Hepatocyte (in vitro differentiated cells): ENCODE measurements around the gene MGME1. TPM values are rescaled to one million over a fixed set of nuclear protein-coding genes. Genes with fewer than 3 reads are reported as not detected.

ENCODE experiments used
- DNase-seq: peaks from one replicate; pipeline ENCODE4 v3.0.0-alpha.2; 2016; ENCODE audit warnings: low spot score
- H2AFZ ChIP-seq: fragments of 200-600 bp; sonication (generic); 2 replicates; pipeline ENCODE4 v1.6.0; 2016; ENCODE audit warnings: antibody characterized with exemption, mild to moderate bottlenecking
- H3K27ac ChIP-seq: fragments of 200-600 bp; sonication (generic); 2 replicates; pipeline ENCODE4 v1.5.1; 2016; ENCODE audit warnings: mild to moderate bottlenecking
- H3K27me3 ChIP-seq: fragments of 200-600 bp; sonication (generic); 2 replicates; pipeline ENCODE4 v1.6.1; 2016
- H3K36me3 ChIP-seq: fragments of 200-600 bp; sonication (generic); replicated peaks from 2 replicates; pipeline ENCODE4 v1.5.1; 2016; ENCODE audit warnings: low read depth; ENCODE audit not compliant: insufficient read depth
- H3K4me1 ChIP-seq: fragments of 200-600 bp; sonication (generic); 2 replicates; pipeline ENCODE4 v1.5.1; 2016; ENCODE audit warnings: mild to moderate bottlenecking, moderate library complexity; ENCODE audit not compliant: insufficient read depth
- H3K4me2 ChIP-seq: fragments of 200-600 bp; sonication (generic); 2 replicates; pipeline ENCODE4 v1.6.0; 2016
- H3K4me3 ChIP-seq: fragments of 200-600 bp; sonication (generic); 2 replicates; pipeline ENCODE4 v1.5.1; 2016; ENCODE audit warnings: mild to moderate bottlenecking
- H3K79me2 ChIP-seq: fragments of 200-600 bp; sonication (generic); 2 replicates; pipeline ENCODE4 v1.6.0; 2017; ENCODE audit warnings: mild to moderate bottlenecking
- H3K9me2 ChIP-seq: fragments of 200-600 bp; sonication (generic); replicated peaks from 2 replicates; pipeline ENCODE4 v1.6.0; 2017; ENCODE audit warnings: mild to moderate bottlenecking; ENCODE audit not compliant: insufficient read depth
- H3K9me3 ChIP-seq: fragments of 200-600 bp; sonication (generic); 2 replicates; pipeline ENCODE4 v1.5.1; 2016; ENCODE audit warnings: low read depth, mild to moderate bottlenecking
- H4K20me1 ChIP-seq: fragments of 200-600 bp; sonication (generic); 2 replicates; pipeline ENCODE4 v1.6.0; 2016; ENCODE audit warnings: mild to moderate bottlenecking; ENCODE audit not compliant: insufficient read depth, poor library complexity, severe bottlenecking
- CTCF ChIP-seq: fragments of 200-600 bp; sonication (generic); IDR thresholded peaks from 2 replicates; pipeline ENCODE4 v1.5.1; 2016; ENCODE audit warnings: antibody characterized with exemption, mild to moderate bottlenecking; ENCODE audit not compliant: poor library complexity
- EZH2 ChIP-seq: fragments of 200-600 bp; sonication (generic); IDR thresholded peaks from 2 replicates; pipeline ENCODE4 v1.6.1; 2016; ENCODE audit warnings: antibody characterized with exemption, mild to moderate bottlenecking, borderline replicate concordance
- EZH2phosphoT487 ChIP-seq: fragments of 200-600 bp; sonication (generic); IDR thresholded peaks from one replicate; pipeline ENCODE4 v1.6.1; 2018; ENCODE audit warnings: antibody characterized with exemption, mild to moderate bottlenecking, low read depth, moderate library complexity; ENCODE audit not compliant: unreplicated experiment, severe bottlenecking
- WGBS: methylation state at CpG from one replicate; pipeline ENCODE4 v1.1.6; 2016; ENCODE audit warnings: low lambda C conversion rate; ENCODE audit errors: missing lambda C conversion rate; 5-methylcytosine and 5-hydroxymethylcytosine counted together
- polyA plus RNA-seq: library from polyadenylated mRNA; unstranded; fragments of >200 nt; fragmentation: Nextera tagmentation; extraction: Ambion mirVana; gene quantifications from 2 replicates; pipeline ENCODE4 v1.2.1, GENCODE V29; 2016
- total RNA-seq: library from RNA; depleted of rRNA; stranded (reverse); fragments of >200 nt; gene quantifications from 2 replicates; pipeline ENCODE4 v1.2.3, GENCODE V29; 2014

Gene MGME1
- total and polyA plus RNA-seq, 2 experiments from 2014 or later: 15.7 to 17.9 TPM

GRCh38 chr20:18001131-18001921 is 32.5 kb downstream of the MGME1 start:
- peak overlapping the region; percentile 51 for H3K27ac ChIP-seq
- H3K4me3 ChIP-seq: no peak overlapping the region
- no peaks in the 10 kb centered on the region for H3K9me2 ChIP-seq
- peaks cover 21% of the 10 kb centered on the region for H3K4me1 ChIP-seq
- DNase-seq: peak; percentile 71
- 69% methylated on average over 10 of the region's 10 CpGs for WGBS
- H3K9me3 ChIP-seq: no peaks in the 10 kb centered on the region
- H2AFZ ChIP-seq: no peak overlapping the region
- H3K4me2 ChIP-seq: no peak overlapping the region
- TF ChIP-seq EZH2phosphoT487: no peak
- TF ChIP-seq EZH2: no peak
- no peak for TF ChIP-seq CTCF
- H3K79me2 ChIP-seq: no peaks in the 10 kb centered on the region
- H3K36me3 ChIP-seq: no peaks in the 10 kb centered on the region
- H4K20me1 ChIP-seq: no peaks in the 10 kb centered on the region
- no peaks in the 10 kb centered on the region for H3K27me3 ChIP-seq

- no peak overlapping the region for H2AFZ ChIP-seq
- WGBS: 52% methylated on average over 5 of the region's 5 CpGs
- no peak overlapping the region for H3K27ac ChIP-seq
- H3K4me1 ChIP-seq: peaks cover 38% of the 10 kb centered on the region
- H3K79me2 ChIP-seq: no peaks in the 10 kb centered on the region
- H3K4me3 ChIP-seq: no peak overlapping the region
- H3K4me2 ChIP-seq: no peak overlapping the region
- DNase-seq: no peak
- H3K9me2 ChIP-seq: no peaks in the 10 kb centered on the region
- no peaks in the 10 kb centered on the region for H3K27me3 ChIP-seq
- no peaks in the 10 kb centered on the region for H4K20me1 ChIP-seq
- no peaks in the 10 kb centered on the region for H3K9me3 ChIP-seq
- TF ChIP-seq CTCF (no peak), EZH2phosphoT487 (no peak), EZH2 (no peak)
- no peaks in the 10 kb centered on the region for H3K36me3 ChIP-seq
These were observed 35.1 kb downstream of the MGME1 start for GRCh38 chr20:18003897-18004296.

- H3K9me2 ChIP-seq: no peaks in the 10 kb centered on the region
- no peak for DNase-seq
- H3K27ac ChIP-seq: peak overlapping the region; percentile 15
- H2AFZ ChIP-seq: no peak overlapping the region
- H3K4me1 ChIP-seq: peaks cover 41% of the 10 kb centered on the region
- no peaks in the 10 kb centered on the region for H3K27me3 ChIP-seq
- no peaks in the 10 kb centered on the region for H4K20me1 ChIP-seq
- no peak overlapping the region for H3K4me3 ChIP-seq
- no peaks in the 10 kb centered on the region for H3K36me3 ChIP-seq
- no peak overlapping the region for H3K4me2 ChIP-seq
- 74% methylated on average over 8 of the region's 8 CpGs for WGBS
- no peaks in the 10 kb centered on the region for H3K79me2 ChIP-seq
- TF ChIP-seq EZH2phosphoT487: no peak
- no peak for TF ChIP-seq CTCF
- no peak for TF ChIP-seq EZH2
- no peaks in the 10 kb centered on the region for H3K9me3 ChIP-seq
These were observed 35.7 kb downstream of the MGME1 start for GRCh38 chr20:18004384-18005031.
